Measurements from ENCODE around the gene PLTP. TPM values are rescaled to one million over a fixed set of nuclear protein-coding genes. Genes with fewer than 3 reads are reported as not detected.

PLTP gene
- total and polyA plus RNA-seq, 2 of the 13 experiments (the other 11 are each of a cell fraction or from before 2014, with no cell fraction given): 16.9 to 28.6 TPM

DNA sequence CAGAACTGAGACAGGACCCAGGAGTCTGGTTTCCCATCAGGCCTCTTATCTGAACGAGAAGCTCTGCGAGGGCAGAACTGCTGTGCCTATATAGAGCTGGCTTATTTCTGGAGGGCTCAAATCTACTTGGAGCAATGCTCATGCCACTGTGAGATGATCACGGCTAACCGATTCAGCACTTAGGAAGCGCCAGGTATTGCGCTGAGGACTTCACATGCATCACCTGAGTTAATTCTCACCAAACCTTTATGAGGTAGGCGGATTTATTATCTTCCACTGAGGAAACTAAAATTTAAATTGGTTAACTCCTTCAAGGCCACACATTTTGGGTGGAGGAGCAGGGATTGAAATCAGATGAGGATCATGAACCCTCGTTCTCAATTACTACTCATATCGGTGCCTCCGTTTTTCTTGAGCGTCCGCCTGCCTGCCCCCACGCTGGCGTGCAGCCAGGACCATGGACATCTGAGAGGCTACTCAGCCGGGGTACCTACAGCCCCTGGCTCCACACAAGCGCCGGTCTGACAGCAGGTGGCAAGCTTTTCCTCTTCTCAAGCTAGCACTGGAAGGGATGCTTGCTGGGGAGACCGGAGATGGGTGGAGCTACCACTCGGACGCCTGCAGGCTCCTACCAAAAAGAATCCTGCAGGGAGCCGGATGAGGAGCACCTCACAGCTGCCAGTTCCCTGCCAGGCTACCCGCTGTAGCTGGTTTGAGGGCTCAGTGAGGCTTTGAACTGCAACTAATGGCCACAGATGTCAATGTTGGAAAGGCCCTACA, 21.5 kb upstream of the PLTP start (continued):
- no peak for TF ChIP-seq NR0B2 (CRISPR knock-in tag; IDR thresholded peaks at IDR 0.05)
- no peak for TF ChIP-seq SMAD9 (CRISPR knock-in tag; IDR thresholded peaks at IDR 0.05)
- TF ChIP-seq PCBP2 (optimal IDR thresholded peaks at IDR 0.05; ENCODE audit: low read depth, low read length, poor library complexity, severe bottlenecking): no peak
- TF ChIP-seq NFKBIZ (CRISPR knock-in tag; IDR thresholded peaks at IDR 0.05): no peak
- no peak for TF ChIP-seq ZKSCAN5 (CRISPR knock-in tag; IDR thresholded peaks at IDR 0.05)
- TF ChIP-seq RXRB (CRISPR knock-in tag; IDR thresholded peaks at IDR 0.05; ENCODE audit: borderline replicate concordance): no peak; the same call in 1 of the 2 replicates
- no peak for TF ChIP-seq DNMT1 (CRISPR knock-in tag; IDR thresholded peaks at IDR 0.05)
- TF ChIP-seq, protein P1, sequence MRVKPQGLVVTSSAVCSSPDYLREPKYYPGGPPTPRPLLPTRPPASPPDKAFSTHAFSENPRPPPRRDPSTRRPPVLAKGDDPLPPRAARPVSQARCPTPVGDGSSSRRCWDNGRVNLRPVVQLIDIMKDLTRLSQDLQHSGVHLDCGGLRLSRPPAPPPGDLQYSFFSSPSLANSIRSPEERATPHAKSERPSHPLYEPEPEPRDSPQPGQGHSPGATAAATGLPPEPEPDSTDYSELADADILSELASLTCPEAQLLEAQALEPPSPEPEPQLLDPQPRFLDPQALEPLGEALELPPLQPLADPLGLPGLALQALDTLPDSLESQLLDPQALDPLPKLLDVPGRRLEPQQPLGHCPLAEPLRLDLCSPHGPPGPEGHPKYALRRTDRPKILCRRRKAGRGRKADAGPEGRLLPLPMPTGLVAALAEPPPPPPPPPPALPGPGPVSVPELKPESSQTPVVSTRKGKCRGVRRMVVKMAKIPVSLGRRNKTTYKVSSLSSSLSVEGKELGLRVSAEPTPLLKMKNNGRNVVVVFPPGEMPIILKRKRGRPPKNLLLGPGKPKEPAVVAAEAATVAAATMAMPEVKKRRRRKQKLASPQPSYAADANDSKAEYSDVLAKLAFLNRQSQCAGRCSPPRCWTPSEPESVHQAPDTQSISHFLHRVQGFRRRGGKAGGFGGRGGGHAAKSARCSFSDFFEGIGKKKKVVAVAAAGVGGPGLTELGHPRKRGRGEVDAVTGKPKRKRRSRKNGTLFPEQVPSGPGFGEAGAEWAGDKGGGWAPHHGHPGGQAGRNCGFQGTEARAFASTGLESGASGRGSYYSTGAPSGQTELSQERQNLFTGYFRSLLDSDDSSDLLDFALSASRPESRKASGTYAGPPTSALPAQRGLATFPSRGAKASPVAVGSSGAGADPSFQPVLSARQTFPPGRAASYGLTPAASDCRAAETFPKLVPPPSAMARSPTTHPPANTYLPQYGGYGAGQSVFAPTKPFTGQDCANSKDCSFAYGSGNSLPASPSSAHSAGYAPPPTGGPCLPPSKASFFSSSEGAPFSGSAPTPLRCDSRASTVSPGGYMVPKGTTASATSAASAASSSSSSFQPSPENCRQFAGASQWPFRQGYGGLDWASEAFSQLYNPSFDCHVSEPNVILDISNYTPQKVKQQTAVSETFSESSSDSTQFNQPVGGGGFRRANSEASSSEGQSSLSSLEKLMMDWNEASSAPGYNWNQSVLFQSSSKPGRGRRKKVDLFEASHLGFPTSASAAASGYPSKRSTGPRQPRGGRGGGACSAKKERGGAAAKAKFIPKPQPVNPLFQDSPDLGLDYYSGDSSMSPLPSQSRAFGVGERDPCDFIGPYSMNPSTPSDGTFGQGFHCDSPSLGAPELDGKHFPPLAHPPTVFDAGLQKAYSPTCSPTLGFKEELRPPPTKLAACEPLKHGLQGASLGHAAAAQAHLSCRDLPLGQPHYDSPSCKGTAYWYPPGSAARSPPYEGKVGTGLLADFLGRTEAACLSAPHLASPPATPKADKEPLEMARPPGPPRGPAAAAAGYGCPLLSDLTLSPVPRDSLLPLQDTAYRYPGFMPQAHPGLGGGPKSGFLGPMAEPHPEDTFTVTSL (CRISPR knock-in tag; IDR thresholded peaks at IDR 0.05; ENCODE audit: borderline replicate concordance): 0 out of 2 replicates have a peak, but pooled peaks have one; percentile 10
- no peak for TF ChIP-seq HOXA7 (CRISPR knock-in tag; IDR thresholded peaks at IDR 0.05)
- TF ChIP-seq TMF1 (CRISPR knock-in tag; IDR thresholded peaks at IDR 0.05; ENCODE audit: low read depth): no peak
- TF ChIP-seq RAD21 (CRISPR knock-in tag; IDR thresholded peaks at IDR 0.05): peak; percentile 75
- no peak for TF ChIP-seq IKZF4 (CRISPR knock-in tag; IDR thresholded peaks at IDR 0.05; ENCODE audit: borderline replicate concordance, low read depth, not compliant biosample characterization)
- TF ChIP-seq GTF2F1 (IDR thresholded peaks at IDR 0.05; ENCODE audit: low read length): no peak
- TF ChIP-seq, protein P2, sequence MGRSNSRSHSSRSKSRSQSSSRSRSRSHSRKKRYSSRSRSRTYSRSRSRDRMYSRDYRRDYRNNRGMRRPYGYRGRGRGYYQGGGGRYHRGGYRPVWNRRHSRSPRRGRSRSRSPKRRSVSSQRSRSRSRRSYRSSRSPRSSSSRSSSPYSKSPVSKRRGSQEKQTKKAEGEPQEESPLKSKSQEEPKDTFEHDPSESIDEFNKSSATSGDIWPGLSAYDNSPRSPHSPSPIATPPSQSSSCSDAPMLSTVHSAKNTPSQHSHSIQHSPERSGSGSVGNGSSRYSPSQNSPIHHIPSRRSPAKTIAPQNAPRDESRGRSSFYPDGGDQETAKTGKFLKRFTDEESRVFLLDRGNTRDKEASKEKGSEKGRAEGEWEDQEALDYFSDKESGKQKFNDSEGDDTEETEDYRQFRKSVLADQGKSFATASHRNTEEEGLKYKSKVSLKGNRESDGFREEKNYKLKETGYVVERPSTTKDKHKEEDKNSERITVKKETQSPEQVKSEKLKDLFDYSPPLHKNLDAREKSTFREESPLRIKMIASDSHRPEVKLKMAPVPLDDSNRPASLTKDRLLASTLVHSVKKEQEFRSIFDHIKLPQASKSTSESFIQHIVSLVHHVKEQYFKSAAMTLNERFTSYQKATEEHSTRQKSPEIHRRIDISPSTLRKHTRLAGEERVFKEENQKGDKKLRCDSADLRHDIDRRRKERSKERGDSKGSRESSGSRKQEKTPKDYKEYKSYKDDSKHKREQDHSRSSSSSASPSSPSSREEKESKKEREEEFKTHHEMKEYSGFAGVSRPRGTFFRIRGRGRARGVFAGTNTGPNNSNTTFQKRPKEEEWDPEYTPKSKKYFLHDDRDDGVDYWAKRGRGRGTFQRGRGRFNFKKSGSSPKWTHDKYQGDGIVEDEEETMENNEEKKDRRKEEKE (IDR thresholded peaks at IDR 0.05): no peak
- TF ChIP-seq KDM5A (IDR thresholded peaks at IDR 0.05; ENCODE audit: borderline replicate concordance, low read length): 0 out of 2 replicates have a peak, but pooled peaks have one; percentile 45
- TF ChIP-seq FOXK2 (IDR thresholded peaks at IDR 0.05): no peak
- no peak for TF ChIP-seq RNF219 (CRISPR knock-in tag; IDR thresholded peaks at IDR 0.05)
- peak; percentile 77 for TF ChIP-seq U2AF1 (optimal IDR thresholded peaks at IDR 0.05; ENCODE audit: low read depth, low read length)
- no peak for TF ChIP-seq ZNF724P (CRISPR knock-in tag; IDR thresholded peaks at IDR 0.05; ENCODE audit: borderline replicate concordance)

Data from HepG2 (cell line).